Activated effector memory CD4-positive, alpha-beta T cell treated with anti-CD3 and anti-CD28 coated beads, Interleukin-2, amount 50 U/mL, for 16 hours (primary cell): ENCODE measurements around the gene C3orf22.

ENCODE experiments used
- DNase-seq: peaks from one replicate; pipeline ENCODE4 v3.0.0-alpha.2; 2020

C3orf22 gene

DNA sequence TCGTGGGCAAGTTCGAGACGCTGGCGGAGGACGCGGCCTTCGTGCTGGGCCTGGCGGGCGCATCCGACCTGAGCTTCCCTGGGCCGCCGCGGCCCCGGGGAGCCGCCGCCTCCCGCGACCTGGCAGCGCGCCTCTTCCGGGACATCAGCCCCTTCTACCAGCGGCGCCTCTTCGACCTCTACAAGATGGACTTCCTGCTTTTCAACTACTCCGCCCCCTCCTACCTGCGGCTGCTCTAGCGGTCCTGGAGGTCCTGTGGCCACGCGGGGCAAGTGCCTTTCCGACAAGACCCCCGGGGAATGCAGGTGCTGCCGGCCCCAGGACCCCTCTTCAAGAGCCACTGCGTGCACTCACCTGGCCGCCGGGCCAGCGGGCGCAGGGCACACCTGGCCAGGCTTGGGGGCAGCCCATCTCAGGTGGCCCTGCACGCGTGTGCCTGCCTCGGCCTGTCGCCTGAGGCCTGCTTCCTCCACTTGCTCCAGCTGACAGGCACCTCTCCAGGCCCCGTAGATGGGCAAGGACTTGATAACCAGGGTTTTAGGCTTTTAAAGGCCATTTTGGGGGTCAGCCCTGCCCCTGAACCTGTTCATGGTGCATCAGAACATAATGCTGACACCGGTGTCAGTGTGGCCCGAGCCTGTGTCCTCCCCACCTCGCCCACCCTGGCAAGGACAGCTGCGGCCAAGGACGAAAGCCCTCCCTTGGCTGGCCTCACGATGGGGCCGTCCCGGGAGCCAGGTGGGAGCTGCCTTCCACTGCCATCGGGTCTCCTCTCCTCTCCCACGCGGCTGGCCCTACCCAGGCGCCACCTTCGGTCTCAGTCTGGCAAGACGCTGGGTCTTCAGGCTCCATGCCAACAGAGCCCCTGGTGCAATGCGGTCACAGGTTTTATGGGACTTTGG lies 16.1 kb downstream of the C3orf22 start:
- DNase-seq = peak; percentile 47

- peak; percentile 55 for DNase-seq
These were observed 16.9 kb downstream of the C3orf22 start for GRCh38 chr3:126541628-126542339.

DNA sequence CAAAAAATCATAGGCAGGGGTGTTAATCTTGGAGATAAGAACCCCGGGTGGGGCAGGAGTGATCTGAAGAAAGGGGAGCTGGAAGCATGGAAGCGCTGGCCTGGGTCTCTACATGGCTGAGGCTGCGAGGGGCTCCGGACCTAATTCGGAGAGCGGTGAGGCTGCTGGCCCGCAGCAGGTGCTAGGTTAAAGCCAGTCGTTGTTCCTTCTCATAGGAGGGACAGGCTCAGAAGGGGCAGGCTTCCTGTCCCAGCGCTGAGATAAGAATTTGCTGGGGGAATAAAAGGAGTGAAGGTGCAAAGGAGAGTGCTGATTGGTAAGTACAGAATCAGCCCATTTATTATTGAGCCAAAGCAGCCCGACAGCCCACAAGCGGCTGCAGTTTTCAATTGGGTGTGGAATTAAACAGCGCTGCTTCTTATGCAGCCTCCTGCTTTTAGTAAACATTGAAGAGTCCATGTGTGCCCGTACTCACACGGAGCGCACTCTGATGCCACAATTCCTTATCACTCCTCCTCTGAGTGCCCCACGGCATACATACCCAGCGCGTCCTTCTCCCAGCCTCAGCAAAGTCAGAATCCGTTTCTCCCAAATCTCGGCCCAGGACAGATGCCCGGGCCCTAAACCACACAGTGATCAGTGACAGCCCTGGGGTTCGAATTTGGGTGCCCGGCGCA lies 17.6 kb downstream of the C3orf22 start:
- DNase-seq = peak; percentile 28

GRCh38 chr3:126540342-126540849 lies 18.3 kb downstream of the C3orf22 start:
- DNase-seq = peak; percentile 27

GRCh38 chr3:126539558-126540250 lies 19.0 kb downstream of the C3orf22 start:
- DNase-seq = peak; percentile 24

DNA sequence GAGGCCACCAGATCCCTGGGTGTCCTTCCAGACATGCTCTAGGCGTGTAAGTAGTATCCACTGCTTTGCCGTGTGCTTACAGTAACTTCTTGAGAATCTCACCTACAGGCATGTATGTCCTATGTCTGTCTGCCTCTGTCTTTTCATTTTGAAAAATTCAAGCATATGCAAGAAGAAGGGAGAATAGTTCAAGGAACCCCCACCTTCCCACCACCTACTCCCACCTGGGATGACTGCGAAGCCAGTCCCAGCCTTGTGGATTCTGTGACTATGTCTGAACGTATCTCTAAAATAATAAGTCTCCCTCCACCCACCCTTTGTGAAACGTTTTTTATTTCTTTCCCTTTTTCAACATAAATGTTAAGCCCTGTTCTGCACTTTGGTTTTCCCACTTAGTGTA lies 19.8 kb downstream of the C3orf22 start:
- no peak for DNase-seq

GRCh38 chr3:126538316-126538715 lies 20.4 kb downstream of the C3orf22 start:
- DNase-seq = peak; percentile 34

DNA sequence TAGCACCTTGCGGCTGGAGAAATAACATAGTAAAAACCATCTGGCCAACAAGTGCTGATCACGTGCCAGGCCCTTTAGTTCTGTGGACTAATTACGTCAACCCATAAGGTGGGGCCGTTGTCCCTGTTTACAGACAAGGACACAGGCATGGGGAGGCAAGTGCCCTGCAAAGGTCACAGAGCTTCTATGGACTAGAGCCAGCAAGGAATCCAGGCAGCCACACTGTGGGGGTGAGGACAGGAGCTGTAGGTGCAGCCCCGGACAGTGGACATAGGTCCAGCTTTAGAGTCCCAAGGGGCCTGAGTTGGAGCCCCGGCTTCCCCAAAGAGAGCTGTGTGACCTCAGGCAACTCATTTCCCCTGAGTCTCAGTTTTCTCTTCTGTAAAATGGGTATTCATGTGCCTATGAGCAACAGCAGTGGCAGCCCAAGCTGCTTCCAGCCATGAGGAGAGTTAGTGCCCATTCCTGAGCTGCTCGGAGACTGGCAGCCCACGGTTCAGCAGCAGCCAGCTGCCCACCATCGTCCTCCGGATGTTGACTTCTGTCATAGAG lies 20.9 kb downstream of the C3orf22 start:
- peak; percentile 50 for DNase-seq

DNA sequence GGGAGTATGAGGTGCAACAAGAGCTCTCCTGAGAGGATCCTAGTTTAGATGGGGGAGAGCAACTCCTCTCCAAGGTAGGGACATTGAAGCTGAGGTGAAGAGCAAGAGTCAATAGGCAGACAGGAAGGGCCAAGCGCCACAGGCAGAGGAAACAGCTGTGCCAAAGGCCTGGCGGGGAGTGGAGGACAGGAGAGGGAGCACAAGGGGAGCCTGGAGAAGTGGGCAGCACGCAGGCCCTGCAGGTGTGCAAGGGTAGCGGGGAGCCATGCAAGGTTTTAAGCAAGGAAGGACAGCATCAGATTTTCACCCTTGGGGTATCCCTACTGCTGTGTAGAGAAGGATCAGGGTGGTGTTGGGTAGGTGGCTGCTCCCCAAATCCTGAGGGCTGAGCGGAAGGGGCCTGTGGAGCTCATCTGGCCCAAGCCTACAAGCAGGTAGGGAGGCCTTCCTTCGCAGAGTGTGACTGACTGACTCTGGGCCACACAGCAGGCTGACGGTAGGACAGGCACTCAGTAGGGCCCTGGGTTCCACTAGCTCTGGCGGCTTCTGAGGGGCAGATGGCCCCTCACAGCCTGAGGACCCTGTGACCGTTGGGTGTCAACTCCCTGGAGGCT lies 21.5 kb downstream of the C3orf22 start:
- DNase-seq = peak; percentile 44

DNA sequence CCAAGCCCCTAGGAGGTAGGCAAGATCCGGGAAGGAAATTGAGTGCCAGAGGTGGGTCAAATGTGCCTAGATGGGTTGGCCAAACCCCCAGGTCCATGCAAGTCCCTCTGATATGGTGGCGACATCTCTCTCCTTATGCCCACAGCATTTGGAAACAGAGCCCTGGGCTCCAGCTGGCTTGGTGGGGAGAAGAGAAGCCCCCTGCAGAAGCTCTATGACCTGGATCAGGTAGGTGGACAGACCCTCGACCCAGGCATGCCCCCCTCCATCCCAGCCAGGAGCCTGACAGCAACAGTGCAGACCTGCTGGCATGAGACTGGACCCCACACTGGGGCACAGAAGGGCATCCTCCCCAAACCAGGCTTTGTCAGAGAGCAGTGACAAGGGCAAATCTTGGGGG lies 22.6 kb downstream of the C3orf22 start:
- DNase-seq = peak; percentile 25

- peak; percentile 55 for DNase-seq
These were observed 23.1 kb downstream of the C3orf22 start for GRCh38 chr3:126535636-126536035.

DNA sequence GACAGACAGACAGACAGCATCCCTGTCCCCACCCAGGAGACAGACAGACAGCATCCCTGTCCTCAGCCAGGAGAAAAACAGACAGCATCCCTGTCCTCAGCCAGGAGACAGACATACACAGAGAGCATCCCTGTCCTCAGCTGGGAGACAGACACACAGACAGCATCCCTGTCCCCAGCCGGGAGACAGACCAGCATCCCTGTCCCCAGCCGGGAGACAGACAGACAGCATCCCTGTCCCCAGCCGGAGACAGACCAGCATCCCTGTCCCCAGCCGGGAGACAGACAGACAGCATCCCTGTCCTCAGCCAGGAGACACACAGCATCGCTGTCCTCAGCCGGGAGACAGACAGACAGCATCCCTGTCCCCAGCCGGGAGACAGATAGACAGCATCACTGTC lies 24.0 kb downstream of the C3orf22 start:
- DNase-seq = peak; percentile 49

GRCh38 chr3:126533506-126533905 lies 25.2 kb downstream of the C3orf22 start:
- DNase-seq = no peak

GRCh38 chr3:126531051-126531330 lies 27.7 kb downstream of the C3orf22 start:
- DNase-seq = no peak

DNA sequence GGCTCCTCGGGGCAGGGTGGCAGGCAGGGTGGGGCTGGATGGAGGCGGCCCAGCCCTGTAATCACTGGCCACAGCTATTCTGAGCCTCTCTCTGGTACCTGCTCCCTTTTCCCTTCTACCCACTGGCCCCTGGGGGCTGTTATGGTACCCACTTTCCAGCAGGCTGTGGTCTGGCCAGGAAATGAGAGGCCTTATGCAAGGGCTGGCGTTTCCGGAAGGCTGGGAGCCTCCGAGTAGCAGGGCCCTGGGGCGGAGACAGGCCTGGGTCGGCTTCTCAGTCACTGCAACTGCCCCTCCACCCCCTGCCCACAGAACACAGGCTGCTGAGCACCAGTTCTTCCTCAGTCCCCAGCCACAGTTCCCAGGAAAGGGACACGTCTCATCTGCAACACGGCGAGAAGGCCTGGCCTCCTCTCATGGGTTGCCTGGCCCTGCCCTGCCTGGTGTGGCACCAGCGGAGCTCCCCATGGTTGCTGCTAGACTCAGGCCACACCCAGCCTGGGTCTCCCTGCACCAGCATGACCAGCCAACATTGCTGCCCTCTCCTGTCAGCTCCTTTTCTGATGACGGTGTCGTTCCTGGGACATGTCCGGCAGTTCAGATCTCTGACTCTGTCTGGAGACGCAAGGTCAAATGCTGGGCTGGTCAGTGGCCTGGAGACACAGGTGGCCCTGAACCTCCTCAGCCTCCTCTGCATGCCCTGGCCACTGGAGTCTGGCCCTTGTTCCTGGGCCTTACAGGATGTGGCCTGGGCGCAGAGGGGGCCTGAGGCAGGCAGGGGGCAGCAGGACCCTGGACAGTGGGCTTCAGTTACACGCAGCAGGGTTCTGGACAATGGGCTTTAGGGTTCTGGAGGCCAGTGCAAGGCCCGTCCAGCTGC lies 28.3 kb downstream of the C3orf22 start:
- no peak for DNase-seq

- no peak for DNase-seq
These were observed 29.1 kb downstream of the C3orf22 start for GRCh38 chr3:126529585-126530170.

GRCh38 chr3:126528800-126529541 lies 29.8 kb downstream of the C3orf22 start:
- no peak for DNase-seq

DNA sequence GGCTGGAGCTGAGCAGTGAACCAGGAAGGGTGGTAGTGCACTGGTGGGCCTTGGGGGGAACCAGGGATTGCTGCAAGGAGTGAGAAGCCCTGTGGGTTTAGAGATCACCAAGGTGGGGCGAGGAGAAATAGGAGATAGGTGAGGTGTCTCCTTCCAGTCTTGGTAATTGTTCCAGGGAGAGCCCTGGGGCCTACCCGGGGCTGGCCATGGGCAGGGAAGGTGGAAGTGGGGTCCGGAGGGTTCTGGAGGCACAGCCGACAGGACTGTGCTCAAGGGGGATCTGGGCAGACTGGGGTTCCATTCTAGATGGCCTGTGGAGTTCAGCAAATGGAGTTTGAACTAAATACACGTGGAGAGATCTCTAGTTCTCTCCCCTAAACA lies 30.3 kb downstream of the C3orf22 start:
- no peak for DNase-seq

- DNase-seq = no peak
These were observed 31.1 kb downstream of the C3orf22 start for GRCh38 chr3:126527455-126528211.
